Suppressor macrophage treated with lipopolysaccharide for 4 hours (primary cell): ENCODE results near the gene ERC1.
"Not testable (repeated sequence)": the region's sequence is repeated elsewhere in the genome, so short reads cannot be mapped to it uniquely, and the experiment has no call there.

Experiments
- DNase-seq: peaks from one replicate; pipeline ENCODE4 v3.0.0-alpha.2; 2020

Gene ERC1

GRCh38 chr12:1034243-1034642 is 43.2 kb downstream of the ERC1 start:
- no peak for DNase-seq

GRCh38 chr12:1034751-1035457 is 43.9 kb downstream of the ERC1 start:
- no peak for DNase-seq

DNA sequence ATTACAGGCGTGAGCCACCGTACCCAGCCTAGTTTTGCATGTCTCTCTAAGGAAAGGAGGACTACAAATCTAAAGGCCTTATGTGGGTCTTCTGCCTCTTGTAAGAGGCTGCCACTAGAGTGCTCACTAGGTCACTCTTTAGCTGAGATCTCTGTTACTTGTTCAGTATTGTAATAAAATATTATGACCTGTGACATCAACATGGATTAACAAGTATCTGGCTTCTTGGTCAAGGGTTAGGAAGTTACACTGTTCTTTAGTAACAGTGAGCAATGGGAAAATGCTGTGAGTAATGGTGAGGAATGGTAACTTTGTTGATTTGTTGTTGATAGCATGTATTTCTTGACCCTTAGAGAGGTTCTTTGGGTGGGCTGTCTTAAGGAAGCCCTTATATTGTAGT is 50.5 kb downstream of the ERC1 start:
- no peak for DNase-seq

- no peak for DNase-seq
Measured at GRCh38 chr12:1044199-1044598, 53.2 kb downstream of the ERC1 start.

GRCh38 chr12:1044696-1045095 is 53.7 kb downstream of the ERC1 start:
- DNase-seq: no peak

DNA sequence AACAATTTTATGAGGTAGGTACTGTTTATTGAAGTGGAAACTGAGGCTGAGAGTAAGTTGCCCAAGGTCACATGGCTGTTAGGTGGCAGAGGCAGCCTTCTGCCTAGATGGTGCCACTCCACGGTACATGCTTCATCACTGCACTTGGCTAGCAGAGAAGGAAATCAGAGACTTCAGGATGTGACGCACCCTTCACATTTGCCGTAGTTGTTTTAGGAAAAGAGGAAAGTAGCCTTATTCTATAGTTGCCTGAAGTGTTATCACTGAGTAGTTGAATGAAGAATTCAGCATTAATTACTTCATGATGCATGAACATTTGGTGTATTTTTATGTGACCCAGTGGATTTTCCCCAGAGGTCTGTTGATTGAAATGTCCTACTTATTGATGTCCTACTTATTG is 55.7 kb downstream of the ERC1 start:
- peak; percentile 26 for DNase-seq

GRCh38 chr12:1047898-1048660 is 57.1 kb downstream of the ERC1 start:
- DNase-seq: peak; percentile 82

DNA sequence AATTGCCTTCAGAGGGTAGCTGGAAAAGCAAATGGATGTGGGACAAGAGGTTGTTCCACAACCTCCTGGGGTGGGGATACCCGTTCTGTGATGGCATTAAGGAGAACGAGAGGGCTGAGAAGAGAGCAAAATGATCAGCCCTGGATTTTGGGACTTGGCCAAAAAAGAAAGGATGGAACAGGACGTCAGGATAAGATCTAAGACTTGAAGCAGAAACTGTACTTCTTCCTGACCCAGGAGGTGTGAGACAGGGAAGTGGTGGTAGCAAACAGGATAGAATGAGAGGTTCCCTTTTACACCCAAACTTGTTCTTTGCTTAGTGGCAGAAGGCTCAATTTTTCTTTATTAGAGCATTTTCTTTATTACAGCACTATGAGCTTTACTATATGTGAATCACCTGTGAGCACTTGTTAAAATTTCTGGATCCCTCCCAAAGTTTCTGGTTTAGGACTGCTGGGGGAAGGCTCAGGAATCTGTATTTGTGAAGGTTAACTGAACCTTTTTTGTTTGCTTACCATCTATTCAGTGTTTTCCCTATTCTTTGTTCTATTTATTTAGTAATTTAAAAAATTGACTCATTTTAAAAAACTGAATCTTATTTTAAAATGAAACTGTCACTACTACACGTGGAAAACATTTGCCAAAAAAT is 59.2 kb downstream of the ERC1 start:
- no peak for DNase-seq

DNA sequence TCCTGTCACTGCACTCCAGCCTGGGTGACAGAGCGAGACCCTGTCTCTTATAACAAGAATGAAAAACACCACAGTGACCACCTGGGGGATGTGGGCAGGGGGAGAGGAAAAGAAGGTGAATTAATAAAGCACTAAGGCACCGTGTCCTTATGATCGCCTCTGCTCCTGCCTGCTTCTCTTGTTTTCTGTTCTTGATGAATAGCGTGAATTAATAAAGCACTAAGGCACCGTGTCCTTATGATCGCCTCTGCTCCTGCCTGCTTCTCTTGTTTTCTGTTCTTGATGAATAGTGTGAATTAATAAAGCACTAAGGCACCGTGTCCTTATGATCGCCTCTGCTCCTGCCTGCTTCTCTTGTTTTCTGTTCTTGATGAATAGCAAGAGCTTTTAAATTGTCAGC is 60.6 kb downstream of the ERC1 start:
- DNase-seq: not testable (repeated sequence)

DNA sequence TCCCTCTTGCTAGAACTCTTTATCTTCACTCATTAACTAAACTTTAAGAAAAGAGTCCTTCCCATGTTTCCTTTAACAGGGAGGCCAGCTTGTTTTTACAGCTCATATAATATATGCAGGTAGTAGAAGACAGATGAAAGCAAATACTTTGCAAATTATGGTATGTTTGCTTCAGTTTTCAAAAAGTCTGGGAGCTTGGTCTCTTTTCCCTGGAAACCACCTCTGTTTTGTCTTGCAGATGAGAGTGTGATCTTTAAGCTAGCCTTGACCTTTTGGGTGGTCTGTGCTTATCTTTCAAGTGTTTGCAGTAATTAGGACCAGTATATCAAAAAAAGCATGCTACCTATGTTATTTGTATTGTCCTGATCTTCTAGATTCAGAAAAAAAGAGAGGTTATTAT is 62.7 kb downstream of the ERC1 start:
- no peak for DNase-seq

- DNase-seq: no peak
Measured at GRCh38 chr12:1054117-1054870, 63.3 kb downstream of the ERC1 start.

DNA sequence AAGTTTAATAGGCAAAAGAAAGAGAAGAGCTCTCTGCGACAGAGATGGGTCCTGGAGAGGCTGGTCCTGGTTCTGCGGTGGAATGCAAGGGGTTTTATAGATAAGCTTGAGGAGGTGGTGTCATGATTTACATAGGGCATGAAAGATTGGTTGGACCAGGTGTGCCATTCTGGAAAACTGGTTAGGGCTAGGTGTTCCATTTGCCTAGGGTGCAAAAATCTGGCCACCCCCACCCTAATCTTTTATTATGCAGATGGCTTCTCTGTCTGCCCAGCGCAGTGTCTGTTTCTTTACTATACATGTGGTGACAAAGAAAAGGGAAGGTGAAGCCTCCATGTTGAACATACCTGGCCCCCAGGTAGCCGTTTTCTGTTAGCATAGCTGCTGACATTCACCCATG is 65.4 kb downstream of the ERC1 start:
- DNase-seq: no peak

DNA sequence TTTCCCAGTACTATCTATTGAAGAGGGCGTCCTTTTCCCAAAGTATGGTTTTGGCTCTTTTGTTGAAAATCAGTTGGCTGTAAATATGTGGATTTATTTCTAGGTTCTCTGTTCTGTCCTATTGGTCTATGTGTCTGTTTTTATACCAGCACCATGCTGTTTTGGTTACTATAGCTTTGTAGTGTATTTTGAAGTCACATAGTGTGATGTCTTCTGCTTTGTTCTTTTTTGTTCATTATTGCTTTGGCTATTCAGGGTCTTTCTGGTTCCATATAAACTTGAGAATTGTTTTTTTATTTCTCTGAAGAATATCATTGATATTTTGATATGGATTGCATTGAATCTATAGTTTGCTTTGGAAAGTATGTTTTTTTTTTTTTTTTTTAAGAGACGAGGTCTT is 67.4 kb downstream of the ERC1 start:
- DNase-seq: no peak

- DNase-seq: peak; percentile 46
Measured at GRCh38 chr12:1059162-1059561, 68.1 kb downstream of the ERC1 start.

- DNase-seq: no peak
Measured at GRCh38 chr12:1063852-1064251, 72.8 kb downstream of the ERC1 start.

DNA sequence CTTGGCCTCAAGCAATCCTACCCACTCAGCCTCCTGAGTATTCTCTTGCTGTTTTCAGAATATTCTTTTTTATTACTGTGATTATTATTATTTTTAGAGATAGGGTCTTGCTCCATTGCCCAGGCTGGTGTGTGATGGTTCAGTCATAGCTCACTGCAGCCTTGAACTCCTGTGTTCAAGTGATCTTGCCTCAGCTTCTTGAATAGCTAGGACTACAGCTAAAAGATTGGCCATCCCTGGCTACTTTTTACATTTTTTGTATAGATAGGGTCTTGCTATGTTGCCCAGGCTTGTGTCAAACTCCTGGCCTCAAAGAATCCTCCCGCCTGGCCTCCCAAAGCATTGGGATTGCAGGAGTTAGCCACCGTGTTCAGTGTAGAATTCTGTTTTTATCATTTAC is 73.3 kb downstream of the ERC1 start:
- DNase-seq: no peak

DNA sequence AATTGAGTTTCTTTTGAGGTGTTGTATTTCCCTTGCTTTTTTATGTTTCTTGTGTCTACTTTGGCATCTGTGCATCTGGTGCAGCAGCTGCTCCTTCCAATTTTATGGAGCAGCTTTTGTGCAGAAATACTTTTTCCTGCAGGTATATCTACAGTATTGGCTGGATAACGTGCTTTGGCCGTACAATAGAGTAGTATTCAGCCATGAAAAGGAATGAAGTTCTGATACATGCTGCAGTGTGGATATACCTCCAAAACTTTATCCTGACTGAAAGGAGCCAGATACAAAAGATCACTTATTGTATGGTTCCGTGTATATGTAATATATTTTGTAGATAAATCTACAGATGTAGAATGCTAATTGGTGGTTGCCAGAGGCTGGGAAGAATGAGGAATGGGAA is 74.6 kb downstream of the ERC1 start:
- no peak for DNase-seq

GRCh38 chr12:1069846-1070245 is 78.8 kb downstream of the ERC1 start:
- peak; percentile 21 for DNase-seq

- DNase-seq: no peak
Measured at GRCh38 chr12:1071182-1071581, 80.2 kb downstream of the ERC1 start.

GRCh38 chr12:1073652-1074051 is 82.6 kb downstream of the ERC1 start:
- DNase-seq: no peak

GRCh38 chr12:1077036-1077803 is 86.2 kb downstream of the ERC1 start:
- no peak for DNase-seq

DNA sequence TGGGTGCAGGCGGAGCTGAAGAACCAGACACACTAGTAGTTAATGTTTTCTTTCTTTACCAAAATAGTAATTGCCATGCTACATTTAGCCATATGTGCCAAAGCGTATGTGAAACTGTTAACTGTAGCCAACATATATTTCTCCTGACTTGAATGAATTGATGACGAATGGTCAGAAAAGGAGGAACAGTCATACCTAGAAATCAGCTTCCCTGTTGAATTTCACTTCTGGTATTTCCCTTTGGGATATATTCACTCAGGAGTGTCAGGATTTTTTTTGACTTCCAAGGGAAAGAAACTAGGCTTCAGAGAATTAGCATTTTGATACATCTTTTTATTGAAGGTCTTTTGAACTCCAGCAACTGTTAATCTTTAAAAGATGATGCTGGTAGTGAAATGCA is 87.0 kb downstream of the ERC1 start:
- peak; percentile 50 for DNase-seq
